Calu3 (cell line): Measurements from ENCODE around the gene CYP26A1. TPM values are rescaled to one million over a fixed set of nuclear protein-coding genes. Genes with fewer than 3 reads are reported as not detected.

Experiments
- BruUV-seq: library from RNA; stranded (reverse); fragments of 400-500 nt; replicated peaks from 2 replicates; lab custom pipeline; 2021; lab: Mats Ljungman, UMichigan
- CTCF ChIA-PET: fragments of 300-600 bp; sonication (Branson Sonifier 250); formaldehyde crosslinking; loops from one replicate; lab custom pipeline; 2022; ENCODE audit warnings: antibody characterized with exemption; lab: Charles Lee
- DNase-seq: peaks from one replicate; pipeline ENCODE4 v3.0.0; 2022
- H3K27ac Mint-ChIP-seq: one replicate; pipeline ENCODE4 v1.8.0; 2022; ENCODE audit warnings: mixed read lengths; ENCODE audit not compliant: unreplicated experiment
- H3K27me3 Mint-ChIP-seq: one replicate; pipeline ENCODE4 v1.8.0; 2022; ENCODE audit warnings: mixed read lengths; ENCODE audit not compliant: unreplicated experiment
- H3K36me3 Mint-ChIP-seq: one replicate; pipeline ENCODE4 v1.8.0; 2022; ENCODE audit warnings: mild to moderate bottlenecking, moderate library complexity, mixed read lengths; ENCODE audit not compliant: insufficient read depth, unreplicated experiment
- H3K4me1 Mint-ChIP-seq: one replicate; pipeline ENCODE4 v1.8.0; 2022; ENCODE audit warnings: mild to moderate bottlenecking, low read depth, mixed read lengths; ENCODE audit not compliant: unreplicated experiment
- H3K4me3 Mint-ChIP-seq: one replicate; pipeline ENCODE4 v1.8.0; 2022; ENCODE audit warnings: mild to moderate bottlenecking, low read depth, moderate library complexity, mixed read lengths; ENCODE audit not compliant: unreplicated experiment
- H3K9me3 Mint-ChIP-seq: one replicate; pipeline ENCODE4 v1.8.0; 2022; ENCODE audit warnings: low read depth, mixed read lengths; ENCODE audit not compliant: unreplicated experiment
- CTCF ChIP-seq: fragments of 200-600 bp; IDR thresholded peaks from one replicate; pipeline ENCODE4 v1.8.0; 2022; ENCODE audit warnings: antibody characterized with exemption; ENCODE audit not compliant: unreplicated experiment
- intact Hi-C: fragments of 100-400 bp; cut with micrococcal nuclease; formaldehyde crosslinking; loops from one replicate; pipeline ENCODE4 v1.10.0; 2022; ENCODE audit not compliant: unreplicated experiment
- total RNA-seq: library from RNA; stranded (reverse); gene quantifications from 2 replicates; pipeline ENCODE4 v1.2.3, GENCODE V29; 2022

Gene CYP26A1
- total RNA-seq, 1 experiment from 2014 or later, result 2.1 TPM

- no TSS peak for BruUV-seq
- intact Hi-C loops, result no loop called here
- Mint-ChIP-seq H3K36me3 (no peaks in the 10 kb centered on the region), H3K27me3 (no peaks in the 10 kb centered on the region), H3K4me1 (no peaks in the 10 kb centered on the region), H3K9me3 (no peaks in the 10 kb centered on the region), H3K27ac (no peak overlapping the region), H3K4me3 (no peak overlapping the region)
- no peak for TF ChIP-seq CTCF
- DNase-seq, result no peak
- CTCF ChIA-PET, result no interaction called here
Observed at GRCh38 chr10:93063144-93063976, 10.3 kb upstream of the CYP26A1 start.

GRCh38 chr10:93063977-93064660 is 9.6 kb upstream of the CYP26A1 start:
- Mint-ChIP-seq H3K36me3 (no peaks in the 10 kb centered on the region), H3K4me1 (no peaks in the 10 kb centered on the region), H3K27ac (no peak overlapping the region), H3K4me3 (no peak overlapping the region), H3K27me3 (no peaks in the 10 kb centered on the region), H3K9me3 (no peaks in the 10 kb centered on the region)
- no peak for DNase-seq
- no peak for TF ChIP-seq CTCF
- BruUV-seq, result no TSS peak
- intact Hi-C loops, result no loop called here
- CTCF ChIA-PET, result no interaction called here

- H3K9me3 Mint-ChIP-seq, result no peaks in the 10 kb centered on the region
- no peaks in the 10 kb centered on the region for H3K27me3 Mint-ChIP-seq
- no peaks in the 10 kb centered on the region for H3K4me1 Mint-ChIP-seq
- no peak for TF ChIP-seq CTCF
- H3K36me3 Mint-ChIP-seq, result no peaks in the 10 kb centered on the region
- CTCF ChIA-PET, result no interaction called here
- H3K27ac Mint-ChIP-seq, result no peak overlapping the region
- DNase-seq, result no peak
- no peak overlapping the region for H3K4me3 Mint-ChIP-seq
- no TSS peak for BruUV-seq
- intact Hi-C loops, result no loop called here
Observed at GRCh38 chr10:93064874-93065660, 8.6 kb upstream of the CYP26A1 start.

GRCh38 chr10:93065675-93066543 is 7.8 kb upstream of the CYP26A1 start:
- Mint-ChIP-seq H3K4me3 (no peak overlapping the region), H3K27ac (no peak overlapping the region), H3K9me3 (no peaks in the 10 kb centered on the region), H3K4me1 (no peaks in the 10 kb centered on the region), H3K27me3 (no peaks in the 10 kb centered on the region), H3K36me3 (no peaks in the 10 kb centered on the region)
- BruUV-seq, result no TSS peak
- DNase-seq, result no peak
- TF ChIP-seq CTCF, result no peak
- intact Hi-C loops, result no loop called here
- CTCF ChIA-PET, result no interaction called here
